Activated CD4-positive, alpha-beta T cell treated with anti-CD3 and anti-CD28 coated beads, Interleukin-2, amount 50 U/mL, for 1 hour (primary cell): ENCODE data around the gene ABLIM2.

Experiments used
- DNase-seq: peaks from one replicate; pipeline ENCODE4 v3.0.0-alpha.2; 2020

ABLIM2 gene

DNA sequence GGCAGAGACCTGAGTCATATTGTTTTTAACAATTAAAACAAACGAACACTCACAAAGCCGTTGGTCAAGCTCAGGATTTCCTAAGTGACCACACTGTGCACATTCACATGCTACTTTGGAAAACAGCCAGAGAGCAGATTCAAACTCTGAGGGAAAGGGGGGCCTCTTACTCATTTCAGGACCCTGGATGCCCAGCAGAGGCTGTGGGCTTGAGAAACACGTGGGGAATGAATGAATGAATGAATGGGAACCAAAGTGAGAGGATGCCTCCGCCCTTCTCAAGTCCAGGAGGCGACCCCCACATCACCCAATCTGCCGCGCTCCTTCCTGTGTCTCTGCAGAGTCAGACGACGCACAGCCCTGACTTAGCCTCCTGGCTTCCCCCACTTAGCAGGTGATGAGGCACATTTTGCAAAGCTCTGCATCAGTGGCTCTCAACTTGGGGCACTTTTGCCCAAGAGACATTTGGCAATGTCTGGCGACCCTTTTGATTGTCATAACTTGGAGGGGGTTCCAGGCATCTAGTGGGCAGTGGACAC lies 76.0 kb downstream of the ABLIM2 start:
- no peak for DNase-seq

DNA sequence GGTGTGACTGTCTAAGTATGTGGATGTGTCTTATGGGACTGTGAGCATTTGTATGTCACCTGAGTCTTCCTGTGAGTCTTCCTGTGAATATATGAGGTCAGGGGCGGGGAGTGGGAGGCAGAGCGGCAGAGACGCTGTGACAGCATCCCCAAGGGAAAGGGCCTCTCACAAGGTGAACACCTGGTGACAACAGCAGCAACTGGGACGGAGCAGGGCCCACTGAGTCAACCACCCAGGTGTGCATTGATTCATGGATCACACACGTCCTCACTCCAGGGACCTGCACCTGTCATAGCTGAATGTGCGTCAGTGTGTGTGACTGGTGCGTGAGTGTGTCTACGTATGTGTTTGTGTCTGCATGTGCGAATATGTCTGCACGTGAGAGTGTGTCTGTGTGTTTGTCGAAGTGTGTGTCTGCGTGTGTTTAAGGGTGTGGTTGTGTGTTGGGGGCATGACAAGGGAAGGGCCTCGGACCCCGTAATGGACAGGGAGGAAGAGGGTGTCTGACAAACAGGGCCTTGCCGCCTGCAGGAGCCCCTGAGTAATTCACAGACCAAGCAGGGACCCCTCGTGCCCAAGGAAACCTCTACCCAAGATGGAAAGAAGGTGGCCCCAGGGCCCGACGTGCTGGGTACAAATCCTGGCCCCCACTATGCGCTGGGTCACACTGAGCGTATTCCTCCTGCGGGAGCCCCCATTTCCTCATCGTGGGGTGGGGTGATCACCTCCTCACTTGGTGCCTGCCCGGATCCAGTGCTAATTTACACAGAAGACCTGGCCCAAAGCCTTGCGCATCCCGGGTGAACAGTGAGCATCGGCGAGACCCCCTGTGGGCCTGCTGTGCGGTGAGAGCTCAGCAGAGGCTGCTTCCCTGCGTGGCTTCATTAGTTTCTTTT lies 76.7 kb downstream of the ABLIM2 start:
- DNase-seq, result no peak

DNA sequence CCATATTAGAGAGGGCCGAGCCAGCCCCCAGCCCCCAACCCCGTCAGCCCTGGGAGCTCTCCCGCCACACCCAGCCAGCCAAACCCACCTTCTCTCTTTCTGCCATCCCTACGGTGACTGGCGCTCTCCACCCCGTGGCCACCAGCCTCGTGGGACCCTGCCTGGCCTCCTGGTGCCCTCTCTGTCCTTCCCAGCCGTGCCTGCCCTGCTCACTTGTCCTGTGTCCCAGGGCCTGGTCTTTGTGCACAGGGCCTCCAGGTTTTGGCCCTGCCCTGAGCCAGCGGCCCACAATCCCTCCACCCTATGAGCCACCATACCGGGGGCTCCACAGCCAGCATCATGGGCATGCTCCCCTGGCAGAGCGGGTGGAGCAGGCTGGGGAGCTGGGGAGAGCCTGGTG lies 77.4 kb downstream of the ABLIM2 start:
- no peak for DNase-seq

DNA sequence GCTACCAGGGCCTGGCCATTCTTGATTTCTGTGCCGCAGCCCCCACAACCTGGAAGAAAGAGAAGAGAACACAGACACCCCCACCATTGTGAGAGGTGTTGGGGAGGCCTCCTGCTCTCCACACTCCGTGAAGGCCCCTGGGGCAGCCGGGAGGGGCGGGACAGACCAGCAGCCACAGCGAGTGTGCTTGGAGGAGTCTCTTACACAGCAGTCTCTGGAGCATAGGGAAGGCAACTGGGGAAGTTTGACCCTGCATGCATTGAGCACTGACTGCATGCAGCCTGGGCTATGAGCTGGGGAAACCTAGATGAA lies 77.9 kb downstream of the ABLIM2 start:
- DNase-seq, result no peak

DNA sequence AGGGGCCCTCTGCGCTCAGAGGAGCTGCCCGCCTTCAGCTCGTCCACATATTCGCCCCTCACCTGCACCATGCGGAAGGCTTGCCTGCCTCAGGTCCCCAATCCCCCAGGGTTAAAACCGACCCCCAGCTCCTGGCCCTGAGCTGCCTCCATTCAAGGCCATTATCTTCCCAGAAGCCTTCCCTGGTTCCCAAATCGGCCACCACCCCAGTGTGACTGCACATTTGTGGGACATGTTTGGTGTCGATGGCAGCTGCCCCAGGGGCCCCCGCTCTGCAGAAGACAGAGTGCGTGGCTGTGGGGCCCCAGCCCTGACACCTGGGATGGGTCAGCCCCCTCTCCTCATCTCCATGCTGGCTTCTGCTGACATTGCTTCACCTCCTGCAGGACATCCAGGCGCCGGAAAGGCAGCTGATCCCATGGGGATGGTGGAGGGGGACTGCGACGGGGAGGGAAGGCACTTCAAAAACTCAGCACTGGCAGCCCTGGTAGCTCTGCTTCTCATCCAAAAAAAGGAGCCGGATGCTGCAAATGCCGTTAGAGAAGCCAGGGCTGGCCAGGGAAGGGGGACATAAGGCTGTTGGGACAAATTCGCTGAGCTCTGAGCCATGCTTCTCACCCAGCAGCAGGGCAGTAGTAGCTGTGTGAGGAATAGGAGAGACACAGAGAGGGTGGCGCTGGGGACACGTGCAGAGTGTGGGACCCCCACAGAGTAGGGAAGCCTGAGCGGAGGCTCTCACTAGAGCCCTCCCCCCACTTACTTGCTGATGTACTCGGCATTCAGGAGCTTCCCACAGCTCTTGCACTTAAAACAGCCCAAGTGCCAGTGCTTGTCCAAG lies 78.5 kb downstream of the ABLIM2 start:
- no peak for DNase-seq

DNA sequence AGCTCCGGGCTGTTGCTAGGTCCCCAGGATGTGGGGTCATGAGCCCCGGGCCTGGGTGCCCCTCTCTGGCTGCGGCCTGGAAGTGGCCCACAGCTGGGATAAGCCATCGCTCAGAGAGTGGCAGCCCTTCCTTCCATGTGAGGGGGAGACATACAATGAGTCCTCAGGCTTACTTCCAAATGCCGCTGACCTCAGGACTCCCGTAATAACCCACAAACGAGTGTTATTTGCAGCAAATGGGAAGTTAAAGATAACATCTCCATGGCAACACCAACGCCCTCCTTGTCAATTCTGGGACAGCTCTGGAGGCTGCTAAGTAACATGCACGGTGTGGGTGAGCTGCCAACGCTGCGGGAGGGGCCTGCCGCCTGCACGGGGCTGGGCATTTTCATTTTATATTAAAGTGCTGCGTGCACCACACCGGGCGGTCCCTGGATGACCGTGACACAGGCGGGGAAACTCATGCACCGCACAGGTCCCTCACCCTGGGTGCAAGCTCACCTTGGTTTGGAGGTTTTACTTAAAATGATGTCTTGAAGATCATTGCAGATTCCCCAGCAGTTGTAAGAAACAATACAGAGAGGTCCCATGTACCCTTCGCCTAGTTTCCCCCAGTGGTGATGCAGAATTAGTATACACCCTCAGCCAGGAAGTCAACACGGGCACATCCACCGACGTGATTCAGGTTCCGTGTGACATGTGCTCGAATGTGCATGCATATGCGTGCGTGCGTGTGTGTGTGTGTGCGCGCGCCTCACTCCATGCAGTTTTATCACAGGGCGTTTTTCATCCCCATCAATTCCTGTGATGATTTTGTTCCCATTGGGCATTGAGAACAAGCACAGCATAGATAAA lies 79.4 kb downstream of the ABLIM2 start:
- DNase-seq, result no peak

DNA sequence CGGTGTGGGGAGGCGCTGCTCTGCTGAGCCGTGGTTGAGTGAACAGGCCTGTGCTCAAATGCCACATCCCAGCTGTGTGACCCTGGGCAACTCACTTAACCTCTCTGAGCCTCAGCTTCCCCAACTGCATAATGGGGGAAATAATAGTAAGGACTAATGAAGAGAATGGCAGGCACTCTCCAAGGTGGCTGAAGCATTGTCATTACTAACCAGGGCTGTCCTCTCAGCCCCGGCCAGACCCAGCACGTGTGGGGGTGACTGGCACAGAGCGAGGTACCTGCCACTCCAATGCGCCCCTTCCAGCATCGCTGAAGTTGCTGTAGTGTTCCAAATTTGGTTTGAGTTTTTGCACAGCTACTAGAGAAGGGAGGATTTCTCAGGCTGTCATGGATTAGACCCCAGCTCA lies 80.0 kb downstream of the ABLIM2 start:
- no peak for DNase-seq

DNA sequence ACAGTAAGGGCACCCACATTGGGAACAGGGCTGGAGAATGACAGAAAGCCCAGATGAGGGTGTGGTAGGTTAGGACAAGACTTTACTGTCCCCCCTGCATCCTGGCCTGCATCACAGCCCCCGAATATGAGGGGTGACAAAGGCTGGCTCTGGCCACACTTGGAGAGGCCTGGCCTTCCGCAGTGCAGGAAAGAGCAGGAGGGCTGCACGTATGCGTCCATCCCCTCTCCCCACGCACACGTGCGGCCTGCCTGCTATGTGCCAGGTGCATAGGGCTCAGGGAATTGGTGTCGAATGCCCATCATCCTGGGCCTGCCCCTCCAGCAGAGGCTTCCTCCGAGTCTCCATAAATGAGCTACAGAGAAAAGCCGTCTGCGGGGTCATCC lies 80.5 kb downstream of the ABLIM2 start:
- no peak for DNase-seq

DNA sequence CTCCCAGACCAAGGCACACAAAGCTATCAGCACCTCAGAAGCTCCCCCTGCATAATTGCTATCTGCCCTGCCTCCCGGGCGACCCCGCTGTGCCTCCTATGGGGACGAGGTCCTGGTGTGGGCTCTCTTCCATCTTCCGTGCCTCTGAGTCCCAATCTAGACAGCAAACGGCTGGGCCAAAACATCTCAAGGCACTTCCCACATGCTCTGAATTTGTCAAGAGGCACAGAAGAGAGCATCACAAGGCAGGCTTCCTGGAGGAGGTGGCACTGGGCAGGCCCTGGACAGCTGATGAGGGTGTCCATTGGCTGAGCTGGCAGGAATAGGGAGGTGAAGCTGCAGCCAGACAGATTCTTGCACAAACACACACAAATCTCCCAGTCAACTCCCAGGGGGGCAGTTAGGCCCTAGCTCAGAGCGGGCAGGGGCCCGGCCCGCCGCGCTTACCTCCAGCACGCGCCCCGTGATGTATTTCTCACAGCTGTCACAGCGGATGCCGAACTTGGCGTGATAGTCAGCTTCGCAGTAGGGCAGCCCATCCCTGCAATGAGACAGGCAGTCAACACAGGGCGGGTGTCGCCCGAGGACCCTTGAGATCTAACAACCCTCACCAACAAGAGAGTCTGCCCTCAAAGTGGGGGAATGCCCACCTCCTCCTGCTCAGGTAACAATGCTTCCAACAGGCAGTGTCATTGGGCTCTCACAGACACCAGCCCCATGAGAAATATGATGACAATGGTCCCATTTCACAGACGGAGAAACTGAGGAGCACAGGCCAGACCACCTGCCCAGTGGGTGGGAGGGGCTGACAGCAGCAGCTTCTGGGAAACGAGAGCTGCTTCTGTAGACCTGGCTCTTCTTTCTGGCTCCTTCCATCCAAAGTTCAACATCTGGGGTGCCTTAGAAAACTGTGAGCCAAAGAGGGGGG lies 81.2 kb downstream of the ABLIM2 start:
- no peak for DNase-seq

DNA sequence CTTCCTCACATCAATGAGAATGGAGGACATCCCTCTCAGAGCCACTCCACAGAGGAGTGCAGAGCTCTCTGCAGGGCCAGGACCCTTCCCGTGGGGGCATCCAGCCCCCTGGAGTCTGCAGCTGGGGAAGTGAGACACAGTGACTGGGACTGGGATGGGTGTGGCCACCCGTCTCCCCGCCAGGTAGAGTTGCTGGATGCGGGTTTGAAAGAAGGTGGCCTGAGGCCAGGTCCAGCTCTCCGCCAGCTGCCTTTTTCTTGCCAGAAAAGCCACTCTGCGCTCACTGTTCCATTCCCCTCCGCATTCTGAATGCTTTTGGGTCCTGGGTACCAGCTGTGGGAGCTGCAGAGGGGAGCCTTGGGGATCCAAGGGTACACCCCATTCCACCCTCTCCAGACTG lies 82.6 kb downstream of the ABLIM2 start:
- no peak for DNase-seq

DNA sequence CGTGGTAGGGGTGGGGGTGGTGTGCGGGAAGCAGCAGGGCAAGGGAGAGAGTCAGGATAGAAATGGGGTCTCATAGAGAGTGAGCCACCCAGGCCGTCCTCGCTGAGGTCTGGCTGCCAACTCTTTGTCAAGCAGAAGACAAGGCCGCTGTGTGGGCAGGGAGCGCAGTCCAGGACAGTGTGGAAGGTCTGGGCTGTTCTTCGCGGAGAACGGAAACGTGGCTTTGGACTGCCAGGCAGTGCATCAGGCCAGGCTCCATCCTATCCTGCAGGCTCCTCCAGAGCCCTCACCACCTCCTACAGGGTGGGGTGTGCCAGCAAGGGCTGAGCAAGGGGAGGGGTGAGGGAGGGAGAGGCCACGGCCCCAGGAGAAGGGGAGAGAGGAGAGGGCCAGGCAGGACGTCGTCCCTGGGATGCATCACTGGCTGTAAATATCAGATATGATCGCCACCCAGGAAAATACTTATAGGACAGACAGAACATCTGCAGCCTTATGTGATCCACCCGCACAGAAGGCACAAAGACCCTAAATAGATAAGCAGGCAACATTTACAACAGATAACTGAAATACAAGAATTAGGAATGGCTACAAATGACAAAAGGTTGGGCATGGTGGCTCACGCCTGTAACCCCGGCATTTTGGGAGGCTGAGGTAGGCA lies 85.3 kb downstream of the ABLIM2 start:
- DNase-seq, result no peak

DNA sequence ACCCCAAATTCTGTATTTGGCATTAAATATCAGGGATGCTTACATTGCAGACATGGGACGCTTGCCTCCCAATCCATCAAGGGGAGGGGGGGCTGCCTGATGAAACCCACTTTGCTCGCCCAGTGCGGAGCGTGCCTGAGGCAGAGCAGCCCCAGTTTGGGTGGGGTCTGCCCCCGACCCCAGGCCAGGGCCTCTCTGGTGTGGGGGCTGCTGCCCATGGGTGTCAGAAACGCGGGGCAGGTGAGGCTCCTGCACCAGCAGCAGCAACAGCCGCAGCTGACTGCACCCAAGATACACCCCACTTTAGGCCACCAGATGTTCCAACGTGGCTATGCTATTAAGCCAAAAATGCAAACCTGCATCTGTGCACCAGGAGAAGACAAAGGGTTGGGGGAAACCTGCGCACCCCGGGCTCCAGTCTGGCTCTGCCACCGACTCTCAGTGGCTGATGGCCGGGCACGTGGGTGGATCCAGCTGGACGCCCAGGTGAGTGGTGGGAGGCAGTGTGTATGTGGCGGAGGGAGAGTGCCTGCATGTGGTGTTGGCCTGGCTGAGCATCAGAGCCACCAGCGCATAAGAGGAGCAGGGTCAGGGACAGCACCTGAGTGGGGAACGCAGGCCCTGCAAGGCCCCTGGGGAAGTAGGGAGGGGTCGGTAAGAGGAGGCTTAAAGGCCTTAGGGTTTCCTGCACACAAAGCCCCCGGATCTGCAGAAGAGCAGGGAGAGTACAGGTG lies 86.2 kb downstream of the ABLIM2 start:
- DNase-seq, result no peak

DNA sequence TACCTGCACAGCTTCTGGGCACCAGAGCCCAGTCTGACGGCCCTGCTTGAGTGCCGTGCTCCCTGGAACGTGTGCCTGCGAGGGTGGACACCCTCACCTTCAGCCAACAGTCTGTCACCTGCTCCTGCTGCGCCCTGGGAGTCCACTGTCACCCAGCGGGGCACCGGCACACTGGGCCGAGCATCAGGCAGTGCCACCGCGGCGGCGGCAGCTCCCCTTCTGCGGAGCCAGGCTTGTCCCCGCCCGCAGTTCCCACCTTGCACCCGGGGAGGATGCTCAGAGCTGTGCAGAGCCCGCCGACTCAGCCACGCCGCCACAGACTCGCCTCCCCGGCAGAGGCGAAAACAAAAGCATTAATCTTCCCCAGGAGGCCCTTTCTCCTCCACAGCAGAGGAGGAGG lies 86.8 kb downstream of the ABLIM2 start:
- no peak for DNase-seq

DNA sequence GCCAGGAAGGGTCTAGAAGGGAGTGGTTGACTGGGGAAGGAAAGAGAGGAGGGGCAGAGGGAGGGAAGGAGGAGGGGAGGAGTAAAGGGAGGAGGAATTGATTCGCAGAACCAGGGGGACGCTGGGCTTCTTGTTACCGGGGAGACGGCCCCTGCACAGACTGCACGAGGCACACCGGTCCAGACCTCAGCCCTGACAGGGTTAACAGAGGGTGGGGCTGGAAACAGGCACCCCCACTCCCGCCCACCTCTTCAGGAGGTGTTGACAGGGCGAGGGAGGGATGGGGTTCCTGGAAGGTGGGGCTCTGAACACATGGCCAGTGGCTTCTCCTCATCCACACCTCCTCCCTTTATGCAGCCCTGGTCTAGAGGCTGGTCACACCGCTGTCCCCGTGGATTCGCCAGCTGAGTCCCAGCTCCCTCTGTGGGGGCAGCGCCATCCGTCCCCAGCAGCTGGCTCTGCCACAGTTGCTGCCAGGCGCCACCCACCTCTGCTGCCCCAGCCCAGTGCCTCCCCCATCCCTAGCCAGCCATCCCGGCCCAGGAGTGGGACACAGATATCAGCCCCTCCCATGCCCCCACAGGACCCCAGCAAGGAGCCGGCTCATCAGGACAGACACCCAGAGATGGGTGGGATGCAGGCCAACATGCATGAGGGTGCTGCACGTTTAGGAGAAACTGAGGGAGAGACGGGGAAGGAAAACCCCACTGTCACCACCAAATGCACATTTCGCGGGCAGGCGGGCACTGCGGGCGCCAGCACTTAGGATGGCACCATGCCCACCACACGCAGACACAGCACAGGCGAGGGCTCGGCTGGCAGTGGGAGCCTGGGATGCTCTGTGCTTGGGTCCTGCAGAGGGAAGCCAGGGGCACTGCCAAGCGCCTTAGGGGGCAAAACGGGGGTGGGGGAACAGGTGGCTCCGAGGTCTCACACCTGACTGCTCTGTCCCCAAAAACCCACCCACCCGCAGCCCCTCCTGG lies 87.6 kb downstream of the ABLIM2 start:
- no peak for DNase-seq

DNA sequence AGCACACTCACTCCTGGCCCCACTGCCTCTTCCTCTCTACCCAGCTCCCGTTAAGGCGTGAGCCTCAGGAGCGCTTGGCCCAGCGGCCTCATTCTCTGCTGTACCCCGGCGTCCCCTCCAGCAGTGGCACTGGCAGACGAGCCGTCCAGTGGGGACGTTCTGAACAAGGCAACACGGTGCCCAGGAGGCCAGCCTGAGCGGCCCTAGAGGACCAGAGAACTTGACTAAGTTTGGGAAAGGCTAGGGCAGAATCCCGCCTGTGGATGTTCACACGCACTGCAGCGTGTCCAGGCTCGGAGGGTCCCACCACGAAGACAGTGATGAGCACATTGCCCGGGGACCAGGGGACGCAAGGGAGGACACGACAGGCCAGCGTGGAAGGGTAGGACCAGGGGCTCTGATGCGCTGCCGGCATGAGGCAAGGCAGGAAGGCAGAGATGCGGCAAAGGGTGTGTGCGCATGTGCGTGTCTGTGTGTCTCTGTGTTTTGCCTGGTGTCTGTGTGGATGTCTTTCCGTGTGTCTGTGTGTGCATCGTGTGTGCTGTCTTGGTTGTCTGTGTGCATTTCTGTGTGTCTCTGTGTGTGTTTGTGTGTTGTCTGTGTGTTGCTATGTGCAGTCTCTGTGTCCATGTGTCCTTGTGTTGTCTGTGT lies 89.4 kb downstream of the ABLIM2 start:
- DNase-seq, result no peak

DNA sequence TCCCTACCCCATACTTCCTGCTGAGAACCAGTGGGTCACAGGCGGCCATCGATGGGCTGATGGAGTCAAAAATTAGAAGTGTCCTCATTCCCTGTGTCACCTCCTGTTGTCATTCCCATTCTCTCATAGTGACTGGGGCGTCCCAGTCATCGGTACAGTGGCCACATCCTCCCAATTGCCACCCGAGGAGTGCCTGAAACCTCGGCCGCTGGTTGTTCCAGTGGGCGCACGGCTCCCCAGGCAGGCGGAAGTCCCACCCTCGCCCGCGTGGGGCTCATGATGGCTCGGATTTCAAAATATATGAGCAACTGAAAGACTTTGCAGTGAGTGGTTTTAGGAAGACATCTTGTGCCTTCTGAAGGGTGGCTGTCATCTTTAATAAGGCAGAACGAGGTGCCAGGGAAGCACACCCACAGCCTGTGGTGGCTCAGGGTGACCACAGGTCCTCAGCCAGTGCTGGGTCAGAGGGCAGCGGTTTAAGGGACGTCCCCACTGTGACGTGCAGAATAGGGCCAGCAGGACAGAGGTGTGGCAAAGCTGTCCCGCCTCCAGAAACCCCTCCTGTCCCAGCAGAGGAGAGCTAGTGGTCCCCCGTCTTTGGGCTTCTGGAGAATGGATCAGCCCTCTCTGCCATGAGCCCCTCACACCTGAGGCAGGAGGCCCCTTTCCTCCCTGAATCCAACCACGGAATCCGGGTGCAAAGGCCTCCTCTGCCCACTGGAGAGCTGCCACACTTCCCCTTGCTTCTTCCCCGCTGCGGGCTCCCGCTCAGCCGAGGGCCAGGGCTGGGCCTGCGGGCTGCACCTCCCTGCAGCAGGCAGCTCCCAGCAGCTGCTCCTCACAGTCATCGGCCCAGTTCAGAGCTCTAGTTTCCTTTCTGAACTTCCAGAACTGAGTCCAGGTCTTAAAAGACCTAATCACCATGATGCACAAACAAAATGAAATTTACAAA lies 90.4 kb downstream of the ABLIM2 start:
- no peak for DNase-seq

DNA sequence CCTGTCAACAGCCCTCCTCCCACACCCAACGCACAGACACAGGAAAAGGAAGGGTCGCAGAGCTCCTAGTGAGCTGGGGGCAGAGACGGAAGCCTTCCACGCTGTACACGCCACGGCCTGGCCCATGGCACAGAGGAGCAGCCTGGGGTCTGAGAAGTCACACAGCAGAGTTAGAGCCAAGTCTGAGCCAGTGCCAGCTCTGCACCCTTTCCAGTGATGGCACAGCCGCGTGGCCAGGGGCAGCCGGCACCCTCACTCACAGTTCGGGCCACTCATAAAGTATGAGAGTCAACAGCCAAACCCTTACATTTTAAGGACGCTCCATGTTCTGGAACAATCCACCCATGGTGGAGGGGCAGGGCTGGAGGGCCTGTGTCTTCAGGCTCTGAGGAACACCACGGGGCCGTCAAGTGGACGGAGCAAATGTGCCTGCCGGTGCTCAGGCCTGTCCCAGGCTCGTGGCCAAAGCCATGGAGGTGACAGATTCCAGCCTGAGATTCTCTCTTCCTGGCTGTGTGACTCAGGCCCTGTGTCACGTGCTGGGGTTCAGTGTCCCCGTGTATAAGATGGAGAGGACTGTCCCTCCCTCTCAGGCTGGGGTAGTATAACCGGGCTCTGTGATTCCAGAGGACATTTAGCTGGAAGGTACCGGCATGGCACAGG lies 91.2 kb downstream of the ABLIM2 start:
- no peak for DNase-seq
